ENCODE measurements around the gene POLR2M. TPM values are rescaled to one million over a fixed set of nuclear protein-coding genes. Genes with fewer than 3 reads are reported as not detected.

Gene POLR2M
- total RNA-seq, 1 donor from 2014 or later, result 53.6 TPM

DNA sequence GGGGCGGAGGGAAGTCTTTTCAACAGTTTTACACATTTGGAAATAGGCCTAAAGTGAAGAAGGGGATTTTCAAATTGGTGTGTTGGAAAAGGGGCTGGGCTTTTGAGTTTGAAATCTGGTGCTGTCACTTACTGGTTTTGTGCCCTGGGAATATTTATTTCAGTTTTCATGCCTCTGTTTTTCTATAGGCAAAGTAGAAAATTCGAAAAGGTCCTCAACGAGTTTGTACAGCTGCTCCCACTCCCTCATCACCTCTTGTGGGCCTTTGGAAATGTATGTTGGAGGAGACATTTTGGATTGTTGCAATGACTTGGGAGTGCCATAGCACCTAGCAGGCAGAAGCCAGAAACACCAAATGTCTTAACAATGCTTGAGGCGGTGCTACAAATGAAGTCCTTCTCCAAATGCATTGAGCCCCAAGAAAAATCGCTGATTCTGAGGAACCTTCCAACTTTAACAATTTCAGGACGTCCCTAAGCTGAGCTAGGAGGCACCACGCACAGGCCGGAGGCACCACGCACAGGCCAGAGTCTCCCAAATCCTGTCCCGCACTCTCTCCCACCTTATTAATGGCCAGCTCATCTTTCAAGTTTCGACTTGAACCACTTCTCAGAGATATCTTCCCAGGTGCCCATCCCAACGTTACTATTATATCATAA lies 639 bp upstream of the POLR2M start:
- Histone ChIP-seq H3K4me3 (peak overlapping the region; percentile 93), H3K27me3 (ENCODE audit: low read depth) (no peaks in the 10 kb centered on the region), H3K36me3 (peaks cover 21% of the 10 kb centered on the region), H3K4me1 (peaks cover 47% of the 10 kb centered on the region), H3K27ac (replicated peaks) (peak overlapping the region; percentile 98), H3K9me3 (replicated peaks) (no peaks in the 10 kb centered on the region)
- TF ChIP-seq, protein P1, sequence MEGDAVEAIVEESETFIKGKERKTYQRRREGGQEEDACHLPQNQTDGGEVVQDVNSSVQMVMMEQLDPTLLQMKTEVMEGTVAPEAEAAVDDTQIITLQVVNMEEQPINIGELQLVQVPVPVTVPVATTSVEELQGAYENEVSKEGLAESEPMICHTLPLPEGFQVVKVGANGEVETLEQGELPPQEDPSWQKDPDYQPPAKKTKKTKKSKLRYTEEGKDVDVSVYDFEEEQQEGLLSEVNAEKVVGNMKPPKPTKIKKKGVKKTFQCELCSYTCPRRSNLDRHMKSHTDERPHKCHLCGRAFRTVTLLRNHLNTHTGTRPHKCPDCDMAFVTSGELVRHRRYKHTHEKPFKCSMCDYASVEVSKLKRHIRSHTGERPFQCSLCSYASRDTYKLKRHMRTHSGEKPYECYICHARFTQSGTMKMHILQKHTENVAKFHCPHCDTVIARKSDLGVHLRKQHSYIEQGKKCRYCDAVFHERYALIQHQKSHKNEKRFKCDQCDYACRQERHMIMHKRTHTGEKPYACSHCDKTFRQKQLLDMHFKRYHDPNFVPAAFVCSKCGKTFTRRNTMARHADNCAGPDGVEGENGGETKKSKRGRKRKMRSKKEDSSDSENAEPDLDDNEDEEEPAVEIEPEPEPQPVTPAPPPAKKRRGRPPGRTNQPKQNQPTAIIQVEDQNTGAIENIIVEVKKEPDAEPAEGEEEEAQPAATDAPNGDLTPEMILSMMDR (IDR thresholded peaks at IDR 0.05; ENCODE audit: borderline replicate concordance), result no peak
- intact Hi-C loops (cut with micrococcal nuclease), result no loop called here
- no peak for DNase-seq

DNA sequence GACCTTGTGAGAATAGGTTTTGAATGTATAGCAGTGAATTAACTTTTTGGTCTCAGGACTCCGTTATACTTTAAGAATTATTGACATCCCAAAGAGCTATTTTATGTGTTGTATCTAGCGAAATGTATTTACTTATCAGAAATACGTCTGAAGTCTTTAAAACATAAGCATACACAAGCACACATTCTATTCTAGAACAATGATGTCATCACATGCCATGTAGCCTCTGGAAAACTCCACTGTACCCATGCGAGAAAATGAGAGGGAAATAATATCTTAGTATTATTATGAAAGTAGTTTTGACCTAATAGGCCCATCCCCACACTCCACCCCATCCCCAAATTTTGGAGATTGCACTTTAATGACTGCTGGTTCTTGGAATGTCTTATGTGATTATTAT lies 1.5 kb downstream of the POLR2M start:
- H3K27me3 ChIP-seq (ENCODE audit: low read depth), result no peaks in the 10 kb centered on the region
- H3K9me3 ChIP-seq (replicated peaks), result no peaks in the 10 kb centered on the region
- TF ChIP-seq, protein P1 (IDR thresholded peaks at IDR 0.05; ENCODE audit: borderline replicate concordance), result no peak
- intact Hi-C loops (cut with micrococcal nuclease), result no loop called here
- peaks cover 40% of the 10 kb centered on the region for H3K36me3 ChIP-seq
- no peak for DNase-seq
- peaks cover 69% of the 10 kb centered on the region for H3K4me1 ChIP-seq
- H3K27ac ChIP-seq (replicated peaks), result peak overlapping the region; percentile 98
- H3K4me3 ChIP-seq, result peak overlapping the region; percentile 93

DNA sequence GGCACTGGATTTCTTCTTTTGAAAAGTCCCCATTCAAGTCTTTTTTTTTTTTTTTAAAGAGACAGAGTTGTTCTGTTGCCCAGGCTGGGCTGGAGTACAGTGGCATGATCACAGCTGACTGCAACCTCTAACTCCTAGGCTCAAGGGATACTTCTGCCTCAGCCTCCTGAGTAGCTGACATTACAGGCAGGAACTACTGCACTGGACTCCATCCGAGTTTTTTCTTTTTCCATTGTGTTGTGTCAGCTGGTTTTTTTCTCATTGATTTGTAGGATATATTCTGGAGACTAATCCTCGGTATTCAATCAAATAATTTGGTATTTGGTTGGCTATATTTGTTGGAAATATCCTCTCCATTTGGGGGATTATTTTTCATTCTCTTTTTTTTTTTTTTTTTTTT lies 11.8 kb downstream of the POLR2M start:
- Histone ChIP-seq H3K4me3 (no peak overlapping the region), H3K27me3 (ENCODE audit: low read depth) (no peaks in the 10 kb centered on the region), H3K27ac (replicated peaks) (no peak overlapping the region), H3K4me1 (peaks cover 12% of the 10 kb centered on the region), H3K36me3 (peaks cover 40% of the 10 kb centered on the region), H3K9me3 (replicated peaks) (no peaks in the 10 kb centered on the region)
- DNase-seq, result no peak
- intact Hi-C loops (cut with micrococcal nuclease), result no loop called here
- TF ChIP-seq, protein P1 (IDR thresholded peaks at IDR 0.05; ENCODE audit: borderline replicate concordance), result no peak

DNA sequence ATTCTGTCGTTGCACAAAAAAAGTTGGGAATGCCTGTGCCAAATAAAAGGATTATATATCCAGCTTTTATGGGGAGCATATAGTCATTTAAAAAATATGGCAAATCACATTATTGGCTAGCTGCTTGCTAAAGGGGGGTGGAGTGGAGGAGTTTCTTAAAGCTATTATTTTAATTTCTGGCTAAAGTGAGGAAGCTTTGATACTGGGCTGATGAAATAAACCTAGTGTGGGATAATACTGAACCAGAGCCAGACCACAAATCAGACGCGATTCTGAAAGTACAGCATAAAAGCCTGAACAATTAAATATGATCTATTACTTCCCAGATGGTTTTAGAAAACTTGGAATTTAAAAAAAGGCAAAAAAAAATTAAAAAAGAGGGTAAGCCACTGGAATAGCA lies 14.4 kb downstream of the POLR2M start:
- Histone ChIP-seq H3K27ac (replicated peaks) (no peak overlapping the region), H3K36me3 (peaks cover 30% of the 10 kb centered on the region), H3K9me3 (replicated peaks) (peaks cover 10% of the 10 kb centered on the region), H3K4me3 (no peak overlapping the region), H3K27me3 (ENCODE audit: low read depth) (no peaks in the 10 kb centered on the region), H3K4me1 (no peaks in the 10 kb centered on the region)
- TF ChIP-seq, protein P1 (IDR thresholded peaks at IDR 0.05; ENCODE audit: borderline replicate concordance), result no peak
- intact Hi-C loops (cut with micrococcal nuclease), result no loop called here
- no peak for DNase-seq

DNA sequence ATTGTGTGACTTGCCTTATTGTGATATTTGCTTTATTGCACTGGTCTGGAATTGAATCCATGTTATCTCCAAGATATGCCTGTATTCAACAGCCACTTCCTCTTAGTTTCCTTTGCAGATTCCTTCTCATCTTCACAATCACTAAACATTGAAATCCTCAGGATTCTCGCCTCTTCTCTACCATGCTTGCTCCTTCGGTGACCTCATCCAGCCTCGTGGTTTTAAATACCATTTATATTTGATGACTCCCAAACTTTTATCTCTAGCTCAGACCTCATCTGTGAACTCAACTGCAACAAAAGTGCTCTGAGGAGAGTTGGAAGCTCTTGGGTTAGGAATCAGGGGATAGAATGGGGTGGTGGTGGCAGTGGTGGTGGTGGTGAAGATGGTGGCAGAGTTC lies 19.9 kb downstream of the POLR2M start:
- H3K4me1 ChIP-seq, result peaks cover 1% of the 10 kb centered on the region
- DNase-seq, result no peak
- TF ChIP-seq, protein P1 (IDR thresholded peaks at IDR 0.05; ENCODE audit: borderline replicate concordance), result no peak
- H3K27me3 ChIP-seq (ENCODE audit: low read depth), result no peaks in the 10 kb centered on the region
- H3K4me3 ChIP-seq, result no peak overlapping the region
- peaks cover 9% of the 10 kb centered on the region for H3K36me3 ChIP-seq
- intact Hi-C loops (cut with micrococcal nuclease), result no loop called here
- peaks cover 10% of the 10 kb centered on the region for H3K9me3 ChIP-seq (replicated peaks)
- no peak overlapping the region for H3K27ac ChIP-seq (replicated peaks)

All from left ventricle myocardium inferior (tissue), 1 donor.